ENCODE measurements around the gene SH3GL3.

The SH3GL3 gene

DNA sequence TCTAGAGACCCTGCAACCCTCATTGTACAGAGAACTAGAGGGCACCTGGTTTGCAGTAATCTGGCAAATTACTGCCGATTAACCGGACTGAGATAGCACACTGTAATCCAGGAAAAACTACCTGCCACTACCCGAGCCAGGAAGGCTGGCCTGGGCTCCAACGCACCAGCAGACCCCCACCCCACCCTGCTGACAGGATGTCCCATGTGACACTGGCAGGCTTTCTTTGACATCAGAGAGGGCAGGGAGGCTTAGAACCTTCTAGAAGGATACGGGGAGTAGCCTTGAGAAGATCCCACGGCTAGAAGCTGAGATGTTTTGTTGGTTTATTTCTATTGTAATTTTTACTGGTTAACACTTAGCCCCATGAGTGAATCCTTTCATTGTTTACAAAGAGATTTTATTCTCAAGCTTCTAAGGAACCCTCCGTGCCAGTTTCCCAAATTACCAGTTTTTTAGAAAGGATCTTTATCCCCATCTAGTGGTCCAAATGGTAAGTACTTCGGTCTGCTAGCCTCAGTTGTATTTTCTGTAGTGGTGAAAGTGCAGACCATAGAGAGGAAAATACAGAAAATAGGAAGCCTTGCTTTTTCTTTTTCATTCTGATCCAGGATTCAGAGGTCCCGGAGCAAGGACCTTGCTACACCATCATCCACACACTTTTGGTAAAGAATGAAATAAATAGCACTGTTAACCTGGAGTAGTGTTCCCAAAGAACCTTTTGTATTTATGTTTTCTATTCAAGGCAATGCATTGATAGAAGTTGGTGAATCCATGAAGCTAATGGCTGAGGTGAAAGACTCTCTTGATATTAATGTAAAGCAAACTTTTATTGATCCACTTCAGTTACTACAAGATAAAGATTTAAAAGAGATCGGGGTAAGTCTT, 124.9 kb downstream of the SH3GL3 start:
- DNase-seq, result no peak

DNA sequence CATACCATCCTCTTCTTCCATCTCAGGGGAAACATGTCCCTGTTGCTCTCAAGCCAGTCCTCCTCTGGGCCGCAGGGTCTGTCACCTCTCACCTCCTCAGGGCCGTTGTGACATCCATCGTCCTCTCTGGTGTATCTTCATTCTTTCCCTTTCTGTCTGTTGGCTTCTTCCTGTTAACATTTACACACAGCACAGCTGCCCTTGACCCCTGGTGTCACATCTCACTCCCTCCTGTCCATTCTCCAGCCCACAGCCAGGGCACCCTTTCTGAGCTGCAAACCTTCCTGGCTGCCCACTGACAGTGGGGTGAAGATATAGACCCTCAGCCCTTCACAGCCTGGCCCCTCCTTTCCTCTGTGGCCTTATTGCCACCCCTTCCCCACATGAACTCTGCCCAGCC, 127.2 kb downstream of the SH3GL3 start:
- DNase-seq, result no peak

DNA sequence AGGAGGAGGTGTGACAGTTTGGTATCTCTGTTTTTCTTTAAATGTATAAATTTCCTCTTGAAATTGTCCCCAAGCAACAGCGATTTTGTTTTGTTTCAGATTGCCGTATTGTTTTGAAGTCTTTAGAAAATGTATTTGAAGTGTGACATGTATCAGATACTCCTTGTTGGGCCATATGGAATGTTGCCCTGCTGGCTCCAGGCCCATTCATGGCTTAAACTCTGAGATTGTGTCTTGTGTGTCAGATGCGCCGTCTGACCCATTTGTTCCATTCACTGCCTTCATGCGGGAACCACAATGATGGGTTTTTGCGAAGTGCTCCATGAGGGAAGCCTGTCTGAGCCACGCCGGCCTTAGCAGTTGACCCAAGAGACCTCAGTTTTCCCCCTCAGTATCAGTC, 131.6 kb downstream of the SH3GL3 start:
- no peak for DNase-seq

DNA sequence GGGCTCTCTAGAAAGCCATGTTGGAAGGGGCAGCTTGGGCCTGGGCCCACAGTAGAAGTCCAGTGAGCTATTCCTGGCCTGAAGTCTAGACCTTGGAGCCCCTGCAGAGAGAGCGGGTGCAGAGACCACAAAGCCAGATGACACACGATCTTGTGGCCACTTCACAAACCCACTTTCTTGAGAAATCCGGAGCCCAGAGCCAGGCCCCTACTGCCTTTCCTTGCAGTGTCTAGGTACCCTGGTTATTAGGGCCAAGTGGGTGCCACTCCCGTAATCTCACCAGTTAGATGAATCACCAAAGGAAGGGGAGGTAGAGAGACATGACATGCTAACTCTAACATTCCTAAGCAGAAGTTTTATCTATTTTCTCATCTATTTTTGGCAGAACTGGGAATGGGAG, 134.2 kb downstream of the SH3GL3 start:
- DNase-seq, result no peak

DNA sequence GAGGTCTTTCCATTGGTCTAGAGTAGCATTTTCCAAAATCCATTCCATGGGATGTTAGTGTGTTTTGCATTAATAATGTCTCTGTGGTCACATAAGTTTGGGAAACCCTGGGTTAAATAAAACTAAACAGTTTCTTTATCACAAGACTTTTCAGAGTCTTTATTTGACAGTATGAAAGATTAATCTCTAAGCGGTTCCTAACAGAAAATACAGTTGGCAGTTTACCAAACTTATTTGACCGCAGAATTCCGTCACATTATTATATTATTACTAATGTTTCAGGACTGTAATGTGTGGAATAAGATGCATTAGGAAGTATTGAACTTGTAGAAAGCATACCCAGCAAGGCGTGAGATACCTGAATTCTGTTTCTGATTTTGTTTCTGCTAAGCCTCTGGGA, 135.2 kb downstream of the SH3GL3 start:
- DNase-seq, result no peak

DNA sequence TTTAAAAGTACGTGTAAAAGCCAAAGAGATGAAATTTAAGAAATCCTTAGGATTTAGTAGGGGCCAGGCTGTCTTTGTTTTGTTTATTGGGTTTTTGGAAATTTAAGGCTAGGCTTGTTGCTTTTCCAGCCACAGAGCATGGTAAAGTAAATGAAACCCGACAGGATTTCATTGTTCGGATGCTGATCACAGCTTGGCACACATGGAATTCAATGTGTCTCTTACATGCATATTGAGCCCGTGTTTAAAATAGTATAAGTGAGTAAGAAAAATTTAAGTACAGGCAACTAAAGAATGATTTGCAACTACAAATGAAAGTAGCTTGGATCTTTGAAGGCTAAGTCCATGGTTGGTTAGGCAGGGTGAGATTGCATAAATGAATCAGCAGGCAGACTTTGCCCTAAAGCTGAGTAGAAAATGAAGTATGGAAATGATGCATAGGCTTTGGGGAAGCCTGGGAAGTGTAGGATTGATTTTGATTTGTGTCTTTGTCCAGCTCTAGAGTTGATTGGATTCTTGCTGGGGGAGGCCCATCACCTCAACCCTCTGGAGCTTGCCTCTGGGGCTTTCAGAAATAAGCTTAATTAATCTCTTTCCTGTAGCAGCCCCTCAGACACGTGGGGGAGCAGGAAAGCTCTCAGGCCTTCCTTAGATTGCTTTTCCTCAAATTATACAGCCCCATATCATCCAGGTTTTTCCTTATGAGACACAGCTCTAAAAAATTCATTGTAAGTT, 138.6 kb downstream of the SH3GL3 start:
- DNase-seq, result no peak

DNA sequence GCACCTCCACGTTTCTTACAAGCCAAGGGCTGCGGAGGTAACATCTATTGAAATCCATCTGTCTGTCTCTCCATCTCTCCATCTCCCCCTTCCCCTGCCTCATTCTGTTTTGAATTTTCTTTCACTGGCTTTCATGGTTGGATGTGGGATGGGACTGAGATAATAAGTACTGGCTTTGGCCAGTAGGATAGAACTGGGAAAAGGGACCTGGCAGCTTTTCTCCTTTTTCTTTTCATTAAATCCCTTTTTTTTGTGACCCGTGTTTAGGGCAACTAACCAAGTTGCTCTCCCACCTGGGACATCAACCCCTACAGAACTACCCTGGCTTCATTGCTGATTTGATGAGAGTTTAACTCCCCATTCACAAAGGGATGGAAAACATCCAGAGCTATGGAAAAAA, 139.9 kb downstream of the SH3GL3 start:
- DNase-seq, result no peak

DNA sequence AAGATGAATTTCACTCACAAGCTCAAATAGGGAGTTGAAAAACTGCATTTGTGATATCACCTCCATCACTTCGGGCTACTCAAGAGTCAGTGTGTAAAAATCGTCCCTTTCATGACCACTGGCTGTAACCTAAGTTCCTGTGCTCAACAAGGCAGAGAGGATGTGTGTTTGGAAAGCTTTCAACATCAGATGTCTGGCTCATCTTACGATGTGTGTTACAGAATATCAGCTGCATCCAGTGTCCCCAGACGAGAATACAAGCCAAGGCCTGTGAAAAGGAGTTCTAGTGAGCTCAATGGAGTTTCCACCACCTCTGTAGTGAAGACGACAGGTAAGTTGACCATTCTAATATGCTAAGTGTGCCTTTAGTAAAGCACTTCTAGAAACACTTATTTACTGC, 141.3 kb downstream of the SH3GL3 start:
- no peak for DNase-seq

DNA sequence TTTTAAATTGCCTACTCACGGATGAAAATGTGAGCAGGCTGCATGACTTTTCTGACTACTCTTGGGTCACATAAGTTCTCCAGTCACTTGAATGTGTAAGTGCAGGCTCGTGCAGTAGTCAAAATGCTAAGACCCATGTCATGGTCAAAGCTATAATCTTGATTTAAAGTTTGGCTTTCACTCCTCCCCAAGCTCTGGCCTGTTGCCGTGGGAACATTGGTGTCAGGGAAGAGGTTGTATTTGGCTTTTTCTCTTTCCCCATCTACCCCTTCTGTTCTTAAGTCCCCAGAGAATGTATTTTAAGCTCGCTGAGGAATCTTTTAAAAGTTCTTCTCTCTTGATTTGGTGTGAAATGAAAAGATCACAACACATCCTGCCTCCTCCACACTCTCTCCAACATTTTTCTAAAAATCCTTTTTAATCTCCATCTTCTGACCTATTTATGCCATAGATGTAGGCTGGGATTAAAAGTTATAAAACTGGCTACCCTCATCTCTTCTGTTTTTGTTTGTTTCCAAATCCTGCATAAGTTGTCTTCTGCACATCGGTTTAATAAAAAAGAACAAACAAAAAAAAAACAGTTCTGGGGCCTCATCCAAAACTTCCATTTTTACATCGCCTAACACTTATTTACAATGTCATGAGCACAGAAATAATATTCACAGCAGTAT, 145.4 kb downstream of the SH3GL3 start:
- no peak for DNase-seq

DNA sequence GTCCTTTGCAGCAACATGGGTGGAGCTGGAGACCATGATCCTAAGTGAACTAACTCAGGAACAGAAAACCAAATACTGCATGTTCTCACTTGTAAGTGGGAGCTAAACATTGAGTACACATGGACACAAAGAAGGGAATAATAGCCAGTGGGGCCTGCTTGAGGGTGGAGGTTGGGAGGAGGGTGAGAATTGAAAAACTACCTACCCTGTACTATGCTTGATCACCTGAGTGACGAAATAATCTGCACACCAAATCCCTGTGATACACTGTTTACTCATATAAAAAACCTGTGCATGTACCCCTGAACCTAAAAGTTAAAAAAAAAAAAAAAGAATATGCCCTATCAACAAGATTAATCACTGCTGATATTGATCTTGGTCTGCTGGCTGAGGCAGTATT, 148.1 kb downstream of the SH3GL3 start:
- no peak for DNase-seq

DNA sequence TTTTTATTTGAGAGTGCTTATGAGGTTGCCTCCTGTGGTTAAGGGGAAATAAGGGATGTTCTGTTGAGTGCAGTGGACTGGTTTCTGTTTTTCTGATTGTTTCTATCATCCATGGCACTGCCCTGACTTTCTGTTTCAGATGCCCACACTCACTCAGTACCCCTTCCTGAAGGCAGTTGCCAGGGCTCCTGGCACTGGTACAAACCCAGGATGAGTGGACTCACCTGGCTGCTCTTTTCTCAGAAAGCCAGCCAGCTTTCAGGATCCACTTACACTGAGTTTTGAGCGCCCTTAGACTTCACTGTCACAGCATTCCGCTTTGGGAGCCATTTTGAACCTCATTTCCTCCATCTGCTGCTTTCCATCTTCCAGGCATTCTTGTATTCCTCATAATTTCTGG, 150.9 kb downstream of the SH3GL3 start:
- no peak for DNase-seq

DNA sequence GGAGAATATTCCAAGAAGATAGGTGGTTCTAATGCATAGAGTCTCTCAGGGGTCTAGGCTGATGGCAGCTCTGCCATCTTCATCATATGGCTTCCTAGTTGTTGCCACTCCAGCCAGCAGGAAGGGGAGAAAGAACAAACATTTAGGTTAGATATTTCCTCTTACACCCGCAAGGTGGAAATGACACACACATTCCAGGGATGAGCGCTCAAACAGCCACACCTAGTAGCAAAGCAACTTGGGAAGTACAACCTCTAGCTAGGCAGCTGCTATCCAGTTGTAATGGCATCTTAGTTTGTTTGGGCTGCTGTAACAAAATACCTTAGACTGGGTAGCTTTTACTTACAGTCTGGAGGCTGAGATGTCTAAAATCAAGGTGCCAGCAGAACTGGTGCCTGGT, 154.9 kb downstream of the SH3GL3 start:
- DNase-seq, result no peak

DNA sequence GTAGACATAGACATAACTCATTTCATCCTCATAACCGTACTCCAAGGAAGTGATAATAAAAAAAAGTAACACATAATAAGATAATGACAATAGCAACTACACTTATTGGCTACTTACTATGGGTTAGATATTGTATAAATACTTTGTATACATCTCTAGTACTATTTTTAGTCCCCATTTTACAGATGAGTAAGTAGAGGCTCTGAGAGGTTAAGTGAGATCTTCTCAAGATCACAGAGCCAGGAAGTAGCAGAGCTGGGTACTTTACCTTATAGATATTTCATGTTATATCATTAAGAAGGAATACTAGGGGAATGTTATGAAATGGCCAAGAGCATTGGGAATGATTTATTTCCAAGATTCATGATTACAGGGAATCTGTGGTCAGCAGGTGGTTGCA, 157.4 kb downstream of the SH3GL3 start:
- no peak for DNase-seq

DNA sequence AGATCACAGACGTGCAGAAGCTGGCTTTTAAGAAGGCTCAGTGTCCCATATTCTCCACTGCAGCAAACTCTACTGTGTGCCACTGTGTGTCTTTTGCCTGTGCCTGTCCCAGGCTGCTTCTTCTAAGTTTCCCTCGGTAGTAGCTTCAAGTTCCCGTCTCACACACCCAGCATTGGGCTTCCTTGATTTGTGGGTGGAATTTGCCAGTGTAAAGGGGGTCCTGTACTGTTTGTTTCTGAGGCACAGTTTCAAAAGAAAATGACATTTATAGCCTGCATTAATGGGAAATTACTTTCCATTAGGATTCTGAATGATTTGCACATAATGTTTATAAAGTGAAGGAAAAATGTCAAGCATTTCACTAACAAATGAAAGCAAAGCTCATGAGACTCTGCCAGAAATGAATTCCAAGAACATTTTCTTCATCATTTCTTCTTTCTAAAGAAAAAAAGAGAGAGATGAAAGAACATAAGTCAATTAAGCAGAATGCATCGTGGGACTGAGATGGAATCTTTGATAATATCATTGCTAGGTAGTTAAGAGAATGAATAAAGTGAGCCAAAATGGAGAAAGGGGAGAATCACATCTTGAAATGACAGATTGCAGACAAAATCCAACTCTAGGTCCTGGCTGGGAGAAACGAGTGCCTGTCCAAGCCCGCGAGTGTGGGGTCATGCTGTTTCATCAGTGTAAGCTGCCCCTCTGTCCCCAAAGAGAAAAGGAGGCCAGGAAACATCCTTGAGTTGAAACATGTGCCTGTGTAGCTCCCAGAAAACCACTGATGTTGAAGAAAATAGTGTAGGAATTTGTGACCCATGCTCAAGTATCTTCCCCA, 158.2 kb downstream of the SH3GL3 start:
- no peak for DNase-seq

DNA sequence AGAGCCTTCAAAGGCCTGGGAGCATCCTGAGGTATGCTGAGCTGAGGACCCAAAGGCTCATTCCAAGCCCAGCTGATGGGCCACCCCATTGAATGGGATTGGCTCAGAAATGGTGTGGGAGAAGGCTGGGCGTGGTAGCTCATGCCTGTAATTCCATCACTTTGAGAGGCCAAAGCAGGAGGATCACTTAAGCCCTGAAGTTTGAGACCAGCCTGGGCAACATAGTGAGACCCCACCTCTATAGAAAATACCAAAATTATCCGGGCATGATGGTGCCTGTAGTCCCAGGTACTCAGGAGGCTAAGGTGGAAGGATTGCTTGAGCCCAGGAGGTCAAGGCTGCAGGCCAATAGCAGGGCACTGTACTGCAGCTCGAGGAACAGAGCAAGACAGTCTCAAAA, 163.0 kb downstream of the SH3GL3 start:
- DNase-seq, result no peak

DNA sequence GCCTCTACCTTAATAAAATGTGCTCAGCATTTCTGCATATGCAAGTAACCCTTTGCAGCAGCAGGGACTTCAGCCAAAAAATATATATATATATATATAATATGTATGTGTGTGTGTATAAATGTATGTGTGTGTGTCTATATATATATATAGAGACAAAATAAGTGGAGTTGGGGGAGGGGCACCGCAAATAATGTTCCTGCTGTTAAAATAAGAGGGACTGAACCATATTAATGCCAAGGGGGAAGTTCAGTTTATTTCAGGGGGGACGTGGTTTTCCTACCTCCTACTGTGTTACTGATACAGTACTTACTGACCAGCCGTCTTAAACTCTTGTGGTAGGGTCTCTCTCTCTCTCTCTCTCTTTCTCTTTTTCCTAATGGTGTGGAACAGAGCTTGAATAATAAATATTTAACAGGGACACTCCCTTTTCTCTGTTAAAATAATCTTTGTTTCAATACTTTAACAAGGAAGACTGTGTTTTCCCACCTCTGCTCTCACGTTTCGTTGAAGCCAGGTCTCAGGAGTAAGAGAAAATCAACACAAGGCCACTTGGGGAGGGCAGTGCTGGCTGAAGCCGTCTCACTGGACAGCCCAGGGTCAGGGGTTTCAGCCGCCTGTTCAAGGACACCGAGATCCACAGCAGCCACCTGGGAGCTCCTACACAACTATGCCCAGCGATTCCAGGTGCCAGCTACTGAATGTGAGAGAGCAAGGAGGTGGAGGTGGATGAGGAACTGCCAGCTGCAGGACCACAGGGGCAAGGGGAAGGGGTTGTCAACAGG, 164.0 kb downstream of the SH3GL3 start:
- no peak for DNase-seq

DNA sequence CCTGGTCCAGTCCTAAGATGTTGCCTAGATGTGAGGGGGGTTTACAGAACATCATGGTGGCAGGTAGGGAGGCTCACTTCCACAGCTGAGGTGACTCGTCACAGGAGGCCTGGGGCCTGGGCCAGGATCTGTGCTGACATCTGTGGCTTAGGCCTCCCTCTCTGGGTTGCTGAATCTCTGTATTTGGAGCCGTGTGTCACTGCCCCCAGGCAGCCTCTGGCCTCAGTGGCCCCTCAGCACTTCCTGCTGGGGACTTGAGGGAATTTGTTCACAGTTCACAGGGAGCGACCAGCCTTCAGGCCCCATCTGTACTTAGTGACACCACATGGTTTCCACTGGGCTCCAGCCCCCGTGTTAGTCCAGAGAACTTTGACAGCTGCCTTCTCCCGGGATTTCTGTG, 165.1 kb downstream of the SH3GL3 start:
- DNase-seq, result no peak

DNA sequence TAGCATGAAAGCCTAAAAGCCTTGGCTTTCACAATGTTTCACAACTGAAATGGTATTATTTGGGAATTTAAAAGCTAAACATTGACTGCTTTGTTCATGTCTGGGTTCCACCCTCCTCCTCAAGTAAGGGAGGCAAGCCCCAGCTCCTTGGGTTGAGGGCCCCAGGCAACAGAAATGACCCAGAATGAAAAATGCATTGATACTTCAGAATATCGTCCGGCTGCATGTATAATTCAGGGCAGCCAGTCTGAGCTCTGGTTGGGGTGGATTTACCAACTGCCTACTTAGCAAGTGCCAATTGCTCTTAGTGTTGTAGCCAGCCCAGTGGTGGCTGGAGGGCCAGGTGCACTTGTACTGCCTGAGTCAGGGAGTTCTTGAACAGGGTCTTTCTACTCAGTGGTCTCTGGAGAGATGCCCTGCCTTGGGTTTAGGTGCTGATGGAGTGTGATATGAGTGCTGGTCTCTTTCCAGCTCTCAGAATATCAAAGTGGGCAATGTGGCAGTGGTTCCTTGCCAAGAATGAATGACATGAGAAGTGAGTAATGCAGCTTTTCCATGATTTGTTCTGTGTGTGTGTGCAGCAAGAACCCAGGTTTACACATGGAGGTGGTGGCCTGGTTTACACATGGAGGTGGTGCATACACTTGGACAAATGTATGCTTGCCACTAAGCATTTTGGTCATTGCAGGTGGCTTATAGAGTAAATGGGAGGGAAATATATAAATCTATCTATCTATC, 165.9 kb downstream of the SH3GL3 start:
- no peak for DNase-seq

DNA sequence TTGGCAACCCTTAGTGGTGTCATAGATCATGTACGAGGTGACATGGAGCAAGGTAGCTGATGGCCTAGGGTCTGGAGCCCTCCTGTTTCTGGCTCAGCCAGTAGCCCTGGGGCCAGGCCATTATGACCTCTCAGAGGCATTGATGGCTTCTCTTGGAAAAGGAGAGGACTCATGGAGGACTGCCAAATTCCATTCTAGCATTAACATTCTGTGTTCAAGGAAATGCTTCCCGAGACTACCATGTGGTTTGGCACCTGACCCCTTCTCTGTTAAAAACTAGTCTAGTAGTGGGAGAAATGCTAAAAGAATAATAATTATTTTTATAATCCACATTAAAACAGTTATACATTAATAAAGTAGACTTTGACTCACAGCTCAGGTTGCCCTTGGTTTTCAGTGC, 166.6 kb downstream of the SH3GL3 start:
- no peak for DNase-seq

DNA sequence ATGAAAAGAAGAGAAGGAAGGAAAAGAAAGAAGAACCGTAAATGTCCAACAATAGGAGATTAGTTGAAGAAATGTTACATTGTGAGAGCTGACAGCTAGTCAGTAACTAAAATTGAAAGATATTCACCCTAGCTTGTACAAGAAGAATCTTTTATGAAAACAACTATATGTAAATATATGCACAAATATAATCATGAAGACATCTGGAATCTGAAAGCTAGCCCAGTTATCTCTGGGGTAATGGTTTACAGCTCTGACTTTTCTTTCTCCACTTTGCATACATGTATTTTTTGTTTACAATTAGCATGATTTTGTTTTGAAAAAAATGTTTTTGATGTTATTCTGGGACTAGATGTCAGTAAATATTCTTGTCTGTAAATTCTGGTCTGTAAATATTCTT, 169.7 kb downstream of the SH3GL3 start:
- no peak for DNase-seq

DNA sequence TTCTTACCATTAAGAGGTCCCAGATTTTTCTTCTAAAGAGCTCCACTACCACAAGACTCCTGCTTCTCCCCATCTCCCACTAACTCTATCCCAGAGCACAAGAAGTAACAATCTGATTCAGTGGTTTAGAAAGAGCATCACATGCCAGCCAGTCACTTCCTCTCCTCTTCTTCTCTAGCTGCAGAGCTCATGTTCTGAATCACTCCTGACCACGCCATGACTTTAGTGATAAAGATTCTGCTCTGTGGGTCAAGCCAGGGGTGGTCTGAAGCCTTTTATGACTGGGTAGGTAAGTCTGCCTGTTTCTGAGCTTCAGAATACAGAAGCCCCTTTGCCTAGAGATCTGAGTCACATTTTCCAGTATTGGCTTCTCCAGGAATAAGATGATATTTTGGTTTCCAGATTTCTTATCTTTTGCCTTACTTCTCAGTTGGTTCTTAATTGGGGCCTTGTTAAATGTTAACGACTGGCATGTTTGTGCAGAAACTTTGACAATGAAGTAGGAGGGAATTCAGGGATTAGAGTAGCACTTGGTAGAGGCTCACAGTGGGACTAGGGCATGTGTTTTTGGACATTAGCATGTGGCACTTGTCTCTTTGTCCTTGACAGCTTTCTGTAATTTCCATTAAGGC, 179.1 kb downstream of the SH3GL3 start:
- no peak for DNase-seq
